GM19455 (cell line): ENCODE data around the gene COPE.
"Not testable (repeated sequence)": the region's sequence is repeated elsewhere in the genome, so short reads cannot be mapped to it uniquely, and the experiment has no call there.

ENCODE experiments used
- ATAC-seq: cut with Tn5 transposase; IDR thresholded peaks from one replicate; pipeline ENCODE4 v1.9.1; 2021; ENCODE audit not compliant: unreplicated experiment

COPE gene

GRCh38 chr19:18919086-18919899 lies at the start of gene COPE, which contains the start of gene DDX49:
TSS of gene COPE (minus strand) at chr19:18919387. CDS start at chr19:18919348, 39 bp downstream.
TSS of gene DDX49 (plus strand) at chr19:18919715. CDS start at chr19:18919742, 27 bp downstream.
- peak; percentile 87 for ATAC-seq

- no peak for ATAC-seq
These were observed 48.4 kb upstream of the COPE start for GRCh38 chr19:18967358-18968146.

GRCh38 chr19:18966307-18966706 lies 47.1 kb upstream of the COPE start:
- no peak for ATAC-seq

- ATAC-seq, result no peak
These were observed 44.9 kb upstream of the COPE start for GRCh38 chr19:18964121-18964520.

- no peak for ATAC-seq
These were observed 42.8 kb upstream of the COPE start for GRCh38 chr19:18961767-18962620.

GRCh38 chr19:18960370-18960769 lies 41.2 kb upstream of the COPE start:
- ATAC-seq, result no peak

- ATAC-seq, result no peak
These were observed 35.9 kb upstream of the COPE start for GRCh38 chr19:18955042-18955441.

GRCh38 chr19:18954094-18954493 lies 34.9 kb upstream of the COPE start:
- no peak for ATAC-seq

GRCh38 chr19:18952364-18953003 lies 33.3 kb upstream of the COPE start:
- not testable (repeated sequence) for ATAC-seq

- ATAC-seq, result no peak
These were observed 32.6 kb upstream of the COPE start for GRCh38 chr19:18951721-18952281.

- no peak for ATAC-seq
These were observed 30.7 kb upstream of the COPE start for GRCh38 chr19:18949858-18950257.

GRCh38 chr19:18948976-18949356 lies 29.8 kb upstream of the COPE start:
- ATAC-seq, result no peak

GRCh38 chr19:18948075-18948975 lies 29.1 kb upstream of the COPE start:
- ATAC-seq, result no peak

GRCh38 chr19:18946918-18947317 lies 27.7 kb upstream of the COPE start:
- no peak for ATAC-seq

GRCh38 chr19:18946335-18946734 lies 27.1 kb upstream of the COPE start:
- ATAC-seq, result no peak

- no peak for ATAC-seq
These were observed 26.1 kb upstream of the COPE start for GRCh38 chr19:18945297-18945696.

- no peak for ATAC-seq
These were observed 24.3 kb upstream of the COPE start for GRCh38 chr19:18943465-18943864.

- ATAC-seq, result no peak
These were observed 23.5 kb upstream of the COPE start for GRCh38 chr19:18942692-18943091.

GRCh38 chr19:18941628-18942354 lies 22.6 kb upstream of the COPE start:
- ATAC-seq, result no peak
